Left cardiac atrium (tissue), 2 donors: ENCODE measurements around the gene SCGB3A2. TPM values are rescaled to one million over a fixed set of nuclear protein-coding genes. Genes with fewer than 3 reads are reported as not detected.

ENCODE experiments used
- total RNA-seq, 2 donors: library from RNA; stranded (reverse); fragmentation: NEBNext Ultra II Directional; extraction: Animal tissue kit (Norgen Biotek cat#: 25700); gene quantifications; one replicate each; pipeline ENCODE4 v1.2.1, GENCODE V29; 2021
- donor health status: DM: no; HTN: yes; CAD: no; lungs with severe emphysema.
- donor health status: DM: yes; HTN: yes; CAD: no.

Gene SCGB3A2
- total RNA-seq, 2 donors from 2014 or later: not detected

Other genes starting within 250 kb of the SCGB3A2 start
- gene JAKMIP2, start 96.0 kb upstream of the SCGB3A2 start, total RNA-seq: under 1 TPM; 0.29 to 0.53 TPM
- gene SPINK1, start 47.0 kb upstream of the SCGB3A2 start, total RNA-seq: not detected
- 1 to 10 TPM; 1.0 to 2.7 TPM for gene C5orf46, start 27.8 kb downstream of the SCGB3A2 start, total RNA-seq
- under 1 TPM; 0.18 to 0.65 TPM for gene SPINK5, start 185.3 kb downstream of the SCGB3A2 start, total RNA-seq